ENCODE measurements around the gene C11orf91.
A peak's percentile ranks its signal among the peaks of the same experiment; 100 is the strongest.
"Not testable (repeated sequence)": the region's sequence is repeated elsewhere in the genome, so short reads cannot be mapped to it uniquely, and the experiment has no call there.

The C11orf91 gene

GRCh38 chr11:33700502-33701271, at the start of gene C11orf91:
TSS of gene C11orf91 (minus strand) at chr11:33700826. CDS start at chr11:33700740, 86 bp downstream.
- FAIRE-seq (no peak), DNase-seq (ENCODE audit: insufficient read length, low spot score) (peak; percentile 56)

GRCh38 chr11:33747979-33748378, 47.4 kb upstream of the C11orf91 start:
- TF ChIP-seq POLR2A (IDR thresholded peaks at IDR 0.05; ENCODE audit: low read depth, low read length): no peak
- no peak for FAIRE-seq
- DNase-seq (ENCODE audit: insufficient read length, low spot score): no peak

More at GRCh38 chr11:33700502-33701271, at the start of gene C11orf91:
- TF ChIP-seq POLR2A (IDR thresholded peaks at IDR 0.05; ENCODE audit: low read depth, low read length): peak; percentile 34; the same call in 1 of the 2 replicates

GRCh38 chr11:33743291-33743690, 42.7 kb upstream of the C11orf91 start:
- TF ChIP-seq POLR2A (IDR thresholded peaks at IDR 0.05; ENCODE audit: low read depth, low read length): no peak
- DNase-seq (ENCODE audit: insufficient read length, low spot score) (no peak), FAIRE-seq (no peak)

GRCh38 chr11:33742249-33742851, 41.7 kb upstream of the C11orf91 start:
- no peak for TF ChIP-seq POLR2A (IDR thresholded peaks at IDR 0.05; ENCODE audit: low read depth, low read length)
- no peak for FAIRE-seq
- DNase-seq (ENCODE audit: insufficient read length, low spot score): no peak

- FAIRE-seq (peak; percentile 43), DNase-seq (ENCODE audit: insufficient read length, low spot score) (no peak)
- TF ChIP-seq POLR2A (IDR thresholded peaks at IDR 0.05; ENCODE audit: low read depth, low read length): no peak
Observed at GRCh38 chr11:33741806-33742205, 41.2 kb upstream of the C11orf91 start.

GRCh38 chr11:33737362-33737821, 36.8 kb upstream of the C11orf91 start:
- no peak for TF ChIP-seq POLR2A (IDR thresholded peaks at IDR 0.05; ENCODE audit: low read depth, low read length)
- no peak for FAIRE-seq
- no peak for DNase-seq (ENCODE audit: insufficient read length, low spot score)

GRCh38 chr11:33736148-33736812, 35.7 kb upstream of the C11orf91 start, which contains the start of gene CD59:
TSS of gene CD59 (minus strand) at chr11:33736423. CDS start at chr11:33722445, 13,978 bp downstream.
- FAIRE-seq: no peak
- peak; percentile 88 for DNase-seq (ENCODE audit: insufficient read length, low spot score)
- peak; percentile 95 for TF ChIP-seq POLR2A (IDR thresholded peaks at IDR 0.05; ENCODE audit: low read depth, low read length)

GRCh38 chr11:33735271-33736147, 34.9 kb upstream of the C11orf91 start:
- FAIRE-seq (no peak), DNase-seq (ENCODE audit: insufficient read length, low spot score) (no peak)
- TF ChIP-seq POLR2A (IDR thresholded peaks at IDR 0.05; ENCODE audit: low read depth, low read length): no peak

GRCh38 chr11:33734441-33735270, 34.0 kb upstream of the C11orf91 start:
- no peak for TF ChIP-seq POLR2A (IDR thresholded peaks at IDR 0.05; ENCODE audit: low read depth, low read length)
- no peak for DNase-seq (ENCODE audit: insufficient read length, low spot score)
- FAIRE-seq: no peak

GRCh38 chr11:33733980-33734379, 33.4 kb upstream of the C11orf91 start:
- TF ChIP-seq POLR2A (IDR thresholded peaks at IDR 0.05; ENCODE audit: low read depth, low read length): no peak
- no peak for FAIRE-seq
- DNase-seq (ENCODE audit: insufficient read length, low spot score): no peak

- no peak for FAIRE-seq
- no peak for DNase-seq (ENCODE audit: insufficient read length, low spot score)
- TF ChIP-seq POLR2A (IDR thresholded peaks at IDR 0.05; ENCODE audit: low read depth, low read length): no peak
Observed at GRCh38 chr11:33731723-33732531, 31.3 kb upstream of the C11orf91 start.

- DNase-seq (ENCODE audit: insufficient read length, low spot score) (no peak), FAIRE-seq (no peak)
- TF ChIP-seq POLR2A (IDR thresholded peaks at IDR 0.05; ENCODE audit: low read depth, low read length): no peak
Observed at GRCh38 chr11:33730716-33731115, 30.1 kb upstream of the C11orf91 start.

GRCh38 chr11:33729072-33729664, 28.5 kb upstream of the C11orf91 start:
- FAIRE-seq: not testable (repeated sequence)

GRCh38 chr11:33727539-33727938, 26.9 kb upstream of the C11orf91 start:
- DNase-seq (ENCODE audit: insufficient read length, low spot score); FAIRE-seq: not testable (repeated sequence)

More at GRCh38 chr11:33729072-33729664, 28.5 kb upstream of the C11orf91 start:
- DNase-seq (ENCODE audit: insufficient read length, low spot score): not testable (repeated sequence)

Measured in H54 (cell line).